Measurements from ENCODE around the gene TCF19. TPM values are rescaled to one million over a fixed set of nuclear protein-coding genes. Genes with fewer than 3 reads are reported as not detected.
"Not testable (repeated sequence)": the region's sequence is repeated elsewhere in the genome, so short reads cannot be mapped to it uniquely, and the experiment has no call there.

The TCF19 gene
- total RNA-seq, 1 donor from 2014 or later = 8.4 TPM

GRCh38 chr6:31158863-31159855, 770 bp downstream of the TCF19 start:
- H3K9me3 ChIP-seq (ENCODE audit: control insufficient read depth in 3 of 3, low read length in 3 of 3) = no peaks in the 10 kb centered on the region
- H3K9ac ChIP-seq (ENCODE audit: low read depth in 1 of 3, low read length in 3 of 3) = peak overlapping the region; percentile 40 to 77 (median 76)
- peaks cover 19 to 35% (median 22%) of the 10 kb centered on the region in 3 donors for H3K4me1 ChIP-seq (ENCODE audit: control insufficient read depth in 3 of 3, insufficient read depth in 3 of 3, low read length in 3 of 3)
- no peaks in the 10 kb centered on the region for H3K27me3 ChIP-seq (ENCODE audit: control insufficient read depth in 3 of 3, insufficient read depth in 3 of 3, low read length in 3 of 3)
- H3K4me3 ChIP-seq (ENCODE audit: low read length in 3 of 3) = peak overlapping the region; percentile 76 to 86 (median 82)
- no peak overlapping the region for H3K27ac ChIP-seq (ENCODE audit: low read depth, low read length)
- peaks cover 2 to 17% (median 15%) of the 10 kb centered on the region in 3 donors for H3K36me3 ChIP-seq (ENCODE audit: control insufficient read depth in 3 of 3, insufficient read depth in 3 of 3, low read length in 3 of 3)

- Histone ChIP-seq H3K9me3 (ENCODE audit: control insufficient read depth in 3 of 3, low read length in 3 of 3) (no peaks in the 10 kb centered on the region), H3K36me3 (ENCODE audit: control insufficient read depth in 3 of 3, insufficient read depth in 3 of 3, low read length in 3 of 3) (peaks cover 0 to 4% (median 2%) of the 10 kb centered on the region in 3 donors), H3K9ac (ENCODE audit: low read depth in 1 of 3, low read length in 3 of 3) (no peak overlapping the region), H3K27me3 (ENCODE audit: control insufficient read depth in 3 of 3, insufficient read depth in 3 of 3, low read length in 3 of 3) (no peaks in the 10 kb centered on the region), H3K4me3 (ENCODE audit: low read length in 3 of 3) (no peak overlapping the region), H3K27ac (ENCODE audit: low read depth, low read length) (no peak overlapping the region), H3K4me1 (ENCODE audit: control insufficient read depth in 3 of 3, insufficient read depth in 3 of 3, low read length in 3 of 3) (peaks cover 19 to 25% (median 19%) of the 10 kb centered on the region in 3 donors)
Observed at GRCh38 chr6:31161216-31162126, 3.1 kb downstream of the TCF19 start.

- no peak overlapping the region for H3K9ac ChIP-seq (ENCODE audit: low read depth in 1 of 3, low read length in 3 of 3)
- H3K4me1 ChIP-seq (ENCODE audit: control insufficient read depth in 3 of 3, insufficient read depth in 3 of 3, low read length in 3 of 3) = peaks cover 11 to 14% (median 13%) of the 10 kb centered on the region in 3 donors
- H3K36me3 ChIP-seq (ENCODE audit: control insufficient read depth in 3 of 3, insufficient read depth in 3 of 3, low read length in 3 of 3) = peaks cover 0 to 4% (median 2%) of the 10 kb centered on the region in 3 donors
- H3K27ac ChIP-seq (ENCODE audit: low read depth, low read length) = no peak overlapping the region
- no peaks in the 10 kb centered on the region for H3K27me3 ChIP-seq (ENCODE audit: control insufficient read depth in 3 of 3, insufficient read depth in 3 of 3, low read length in 3 of 3)
- H3K9me3 ChIP-seq (ENCODE audit: control insufficient read depth in 3 of 3, low read length in 3 of 3) = no peaks in the 10 kb centered on the region
- no peak overlapping the region for H3K4me3 ChIP-seq (ENCODE audit: low read length in 3 of 3)
Observed at GRCh38 chr6:31162463-31163165, 4.2 kb downstream of the TCF19 start.

GRCh38 chr6:31163922-31164321, 5.5 kb downstream of the TCF19 start:
- Histone ChIP-seq H3K27me3 (ENCODE audit: control insufficient read depth in 3 of 3, insufficient read depth in 3 of 3, low read length in 3 of 3) (no peaks in the 10 kb centered on the region), H3K4me3 (ENCODE audit: low read length in 3 of 3) (no peak overlapping the region)

GRCh38 chr6:31164475-31165063, 6.2 kb downstream of the TCF19 start:
- not testable (repeated sequence) for H3K27me3 ChIP-seq (ENCODE audit: control insufficient read depth in 3 of 3, insufficient read depth in 3 of 3, low read length in 3 of 3); H3K9ac ChIP-seq (ENCODE audit: low read depth in 1 of 3, low read length in 3 of 3); H3K36me3 ChIP-seq (ENCODE audit: control insufficient read depth in 3 of 3, insufficient read depth in 3 of 3, low read length in 3 of 3); H3K9me3 ChIP-seq (ENCODE audit: control insufficient read depth in 3 of 3, low read length in 3 of 3); H3K4me1 ChIP-seq (ENCODE audit: control insufficient read depth in 3 of 3, insufficient read depth in 3 of 3, low read length in 3 of 3); H3K4me3 ChIP-seq (ENCODE audit: low read length in 3 of 3); H3K27ac ChIP-seq (ENCODE audit: low read depth, low read length)

More at GRCh38 chr6:31163922-31164321, 5.5 kb downstream of the TCF19 start:
- Histone ChIP-seq H3K9me3 (ENCODE audit: control insufficient read depth in 3 of 3, low read length in 3 of 3) (no peaks in the 10 kb centered on the region), H3K27ac (ENCODE audit: low read depth, low read length) (no peak overlapping the region), H3K36me3 (ENCODE audit: control insufficient read depth in 3 of 3, insufficient read depth in 3 of 3, low read length in 3 of 3) (peaks cover 0 to 4% (median 2%) of the 10 kb centered on the region in 3 donors), H3K4me1 (ENCODE audit: control insufficient read depth in 3 of 3, insufficient read depth in 3 of 3, low read length in 3 of 3) (peaks cover 6 to 9% (median 9%) of the 10 kb centered on the region in 3 donors), H3K9ac (ENCODE audit: low read depth in 1 of 3, low read length in 3 of 3) (no peak overlapping the region)

- H3K4me1 ChIP-seq (ENCODE audit: control insufficient read depth in 3 of 3, insufficient read depth in 3 of 3, low read length in 3 of 3); H3K9ac ChIP-seq (ENCODE audit: low read depth in 1 of 3, low read length in 3 of 3); H3K9me3 ChIP-seq (ENCODE audit: control insufficient read depth in 3 of 3, low read length in 3 of 3); H3K36me3 ChIP-seq (ENCODE audit: control insufficient read depth in 3 of 3, insufficient read depth in 3 of 3, low read length in 3 of 3); H3K4me3 ChIP-seq (ENCODE audit: low read length in 3 of 3); H3K27ac ChIP-seq (ENCODE audit: low read depth, low read length); H3K27me3 ChIP-seq (ENCODE audit: control insufficient read depth in 3 of 3, insufficient read depth in 3 of 3, low read length in 3 of 3): not testable (repeated sequence)
Observed at GRCh38 chr6:31165064-31165832, 6.9 kb downstream of the TCF19 start.

GRCh38 chr6:31165986-31166385, 7.6 kb downstream of the TCF19 start:
- Histone ChIP-seq H3K9me3 (ENCODE audit: control insufficient read depth in 3 of 3, low read length in 3 of 3) (no peaks in the 10 kb centered on the region), H3K27ac (ENCODE audit: low read depth, low read length) (no peak overlapping the region), H3K36me3 (ENCODE audit: control insufficient read depth in 3 of 3, insufficient read depth in 3 of 3, low read length in 3 of 3) (peaks cover 0 to 4% (median 2%) of the 10 kb centered on the region in 3 donors), H3K4me3 (ENCODE audit: low read length in 3 of 3) (no peak overlapping the region), H3K4me1 (ENCODE audit: control insufficient read depth in 3 of 3, insufficient read depth in 3 of 3, low read length in 3 of 3) (no peaks in the 10 kb centered on the region), H3K9ac (ENCODE audit: low read depth in 1 of 3, low read length in 3 of 3) (no peak overlapping the region), H3K27me3 (ENCODE audit: control insufficient read depth in 3 of 3, insufficient read depth in 3 of 3, low read length in 3 of 3) (no peaks in the 10 kb centered on the region)

- H3K27ac ChIP-seq (ENCODE audit: low read depth, low read length) = no peak overlapping the region
- H3K36me3 ChIP-seq (ENCODE audit: control insufficient read depth in 3 of 3, insufficient read depth in 3 of 3, low read length in 3 of 3) = no peaks in the 10 kb centered on the region
- H3K4me3 ChIP-seq (ENCODE audit: low read length in 3 of 3) = no peak overlapping the region
- H3K9ac ChIP-seq (ENCODE audit: low read depth in 1 of 3, low read length in 3 of 3) = no peak overlapping the region
- no peaks in the 10 kb centered on the region for H3K27me3 ChIP-seq (ENCODE audit: control insufficient read depth in 3 of 3, insufficient read depth in 3 of 3, low read length in 3 of 3)
- no peaks in the 10 kb centered on the region for H3K9me3 ChIP-seq (ENCODE audit: control insufficient read depth in 3 of 3, low read length in 3 of 3)
- no peaks in the 10 kb centered on the region for H3K4me1 ChIP-seq (ENCODE audit: control insufficient read depth in 3 of 3, insufficient read depth in 3 of 3, low read length in 3 of 3)
Observed at GRCh38 chr6:31168606-31169005, 10.2 kb downstream of the TCF19 start.

All from skeletal muscle tissue (tissue), 4 donors.